K562 (cell line): ENCODE results near the gene SPRTN. TPM values are rescaled to one million over a fixed set of nuclear protein-coding genes. Genes with fewer than 3 reads are reported as not detected.

Experiments used
- ARID1B ChIP-seq: fragments of 450-650 bp; IDR thresholded peaks from 2 replicates; pipeline ENCODE4 v1.6.1; 2016; ENCODE audit warnings: antibody characterized with exemption, mild to moderate bottlenecking, inconsistent platforms
- BACH1 ChIP-seq: fragments of 200-800 bp; sonication (Bioruptor generic); IDR thresholded peaks from 2 replicates; pipeline ENCODE4 v1.6.1; 2016; ENCODE audit warnings: missing genetic modification characterization, missing compliant biosample characterization
- C11orf30 ChIP-seq: fragments of 450-650 bp; IDR thresholded peaks from 2 replicates; pipeline ENCODE4 v1.6.1; 2016; ENCODE audit warnings: low read depth, mild to moderate bottlenecking
- CBFA2T3 ChIP-seq: fragments of 450-650 bp; IDR thresholded peaks from 2 replicates; pipeline ENCODE4 v1.6.1; 2017
- CC2D1A ChIP-seq: fragments of 450-650 bp; IDR thresholded peaks from 2 replicates; pipeline ENCODE4 v1.6.1; 2017; ENCODE audit warnings: mild to moderate bottlenecking
- DPF2 ChIP-seq: fragments of 450-650 bp; IDR thresholded peaks from 2 replicates; pipeline ENCODE4 v1.6.1; 2016
- FOXK2 ChIP-seq, 2 experiments: fragments of 450-650 bp; IDR thresholded peaks in 1 of 2; conservative IDR thresholded peaks in 1 of 2; 2 replicates each; pipeline ENCODE4 v1.6.1; 2016; ENCODE audit warnings: low read depth in 2 of 2, mild to moderate bottlenecking in 1 of 2
- MAFG ChIP-seq: fragments of 450-650 bp; conservative IDR thresholded peaks from 2 replicates; pipeline ENCODE4 v1.6.1; 2016; ENCODE audit warnings: missing genetic modification characterization, missing compliant biosample characterization
- NFE2L1 ChIP-seq: fragments of 450-650 bp; IDR thresholded peaks from 2 replicates; pipeline ENCODE4 v1.6.1; 2016; ENCODE audit warnings: missing genetic modification characterization, low read depth, mild to moderate bottlenecking, missing compliant biosample characterization, moderate library complexity, borderline replicate concordance
- TAL1 ChIP-seq: fragments of 450-650 bp; IDR thresholded peaks from 2 replicates; pipeline ENCODE4 v1.6.1; 2016; ENCODE audit warnings: mild to moderate bottlenecking
- TRIM24 ChIP-seq, 2 experiments: fragments of 450-650 bp; IDR thresholded peaks; 2 replicates each; pipeline ENCODE4 v1.6.1; 2016
- ZNF143 ChIP-seq: sonication (generic); formaldehyde crosslinking; IDR thresholded peaks from 2 replicates; pipeline ENCODE4 v1.9.0; 2022; ENCODE audit warnings: mild to moderate bottlenecking, missing genetic modification reagents
- polyA plus RNA-seq, 8 experiments: library from polyadenylated mRNA; depleted of rRNA in 4 of 8; stranded (reverse) in 5 of 8; unstranded in 3 of 8; fragments of >200 nt; fragmentation: Nextera tagmentation in 2 of 8; fragmentation: Illumina TruSeq in 1 of 8; extraction: Ambion mirVana in 2 of 8; extraction: Trizol in 1 of 8; gene quantifications; 2 replicates each; pipeline versions ENCODE4 v1.2.1 to v1.2.3, GENCODE V29; 2011 to 2014; ENCODE audit warnings: inconsistent platforms in 1 of 8, missing spikeins in 1 of 8
- total RNA-seq, 7 experiments: library from RNA; depleted of rRNA in 6 of 7; stranded (reverse); fragments of >200 nt in 6 of 7; fragmentation: Illumina TruSeq in 2 of 7; extraction: Trizol in 2 of 7; gene quantifications; 2 replicates each; pipeline versions ENCODE4 v1.2.1 to v1.2.3, GENCODE V29; 2011 to 2021; ENCODE audit warnings: low replicate concordance in 1 of 7
- TF ChIP-seq, protein P1 (sequence below): sonication (generic); formaldehyde crosslinking; IDR thresholded peaks from 2 replicates; pipeline ENCODE4 v1.8.1; 2023; ENCODE audit warnings: mild to moderate bottlenecking, missing genetic modification reagents

The SPRTN gene
- total and polyA plus RNA-seq, 9 of the 15 experiments (the other 6 are each of a cell fraction or from before 2014, with no cell fraction given), result 8.1 to 32.5 (median 21.2) TPM

- TF ChIP-seq, protein P1, sequence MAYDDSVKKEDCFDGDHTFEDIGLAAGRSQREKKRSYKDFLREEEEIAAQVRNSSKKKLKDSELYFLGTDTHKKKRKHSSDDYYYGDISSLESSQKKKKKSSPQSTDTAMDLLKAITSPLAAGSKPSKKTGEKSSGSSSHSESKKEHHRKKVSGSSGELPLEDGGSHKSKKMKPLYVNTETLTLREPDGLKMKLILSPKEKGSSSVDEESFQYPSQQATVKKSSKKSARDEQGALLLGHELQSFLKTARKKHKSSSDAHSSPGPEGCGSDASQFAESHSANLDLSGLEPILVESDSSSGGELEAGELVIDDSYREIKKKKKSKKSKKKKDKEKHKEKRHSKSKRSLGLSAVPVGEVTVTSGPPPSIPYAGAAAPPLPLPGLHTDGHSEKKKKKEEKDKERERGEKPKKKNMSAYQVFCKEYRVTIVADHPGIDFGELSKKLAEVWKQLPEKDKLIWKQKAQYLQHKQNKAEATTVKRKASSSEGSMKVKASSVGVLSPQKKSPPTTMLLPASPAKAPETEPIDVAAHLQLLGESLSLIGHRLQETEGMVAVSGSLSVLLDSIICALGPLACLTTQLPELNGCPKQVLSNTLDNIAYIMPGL, result no peak
- TF ChIP-seq MAFG (tag) (peak; percentile 97), ZNF143 (CRISPR knock-in tag) (no peak), NFE2L1 (tag) (peak; percentile 93), TRIM24 (IDR thresholded peaks at IDR 0.05) (0 out of 4 replicates have a peak, but pooled peaks of 1 of the 2 experiments have one; percentile 19), CBFA2T3 (peak; percentile 10; the same call in 1 of the 2 replicates), DPF2 (peak; percentile 40; the same call in 1 of the 2 replicates), ARID1B (0 out of 2 replicates have a peak, but pooled peaks have one; percentile 58), BACH1 (tag) (peak; percentile 85; the same call in 1 of the 2 replicates), C11orf30 (peak; percentile 89), TAL1 (0 out of 2 replicates have a peak, but pooled peaks have one; percentile 4), CC2D1A (no peak), FOXK2 (conservative IDR thresholded peaks at IDR 0.05 in 1 of 2, IDR thresholded peaks at IDR 0.05 in 1 of 2; ENCODE audit: low read depth in 2 of 2) (0 out of 4 replicates have a peak, but pooled peaks of 1 of the 2 experiments have one; percentile 27)
- TF ChIP-seq, all 486 proteins: peak for 19
These were observed 16.4 kb downstream of the SPRTN start (continued) for GRCh38 chr1:231354330-231355020.
